ENCODE data around the gene ARID1B.

Gene ARID1B

DNA sequence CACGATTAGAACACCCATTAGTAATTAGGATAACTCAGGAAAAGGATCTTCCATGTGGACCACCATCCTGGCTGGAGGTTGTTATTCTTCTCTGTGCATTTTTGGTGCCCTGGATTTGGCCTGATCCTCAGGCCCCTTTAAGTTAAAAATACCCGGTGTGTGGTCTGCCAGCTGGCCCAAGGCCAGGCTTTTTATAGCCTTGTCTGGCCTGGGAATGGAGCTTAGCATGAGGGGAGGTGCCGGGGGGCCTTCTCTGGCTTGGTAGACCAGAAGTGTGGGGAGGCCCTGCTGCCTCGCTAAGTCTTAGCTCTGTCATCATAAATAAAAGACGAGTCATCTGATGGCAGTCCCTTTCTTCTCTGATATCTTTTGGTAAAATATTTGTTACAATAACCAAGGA lies 71.4 kb downstream of the ARID1B start:
- ATAC-seq (ENCODE audit: insufficient read depth, low read depth) (no peak), DNase-seq (no peak)
- H3K79me2 ChIP-seq (ENCODE audit: insufficient read depth, low read length): peaks cover 99% of the 10 kb centered on the region
- no peak overlapping the region for H3K9ac ChIP-seq (ENCODE audit: low read depth, low read length)
- TF ChIP-seq CTCF (IDR thresholded peaks at IDR 0.05; ENCODE audit: borderline replicate concordance, extremely low read depth, low read length, poor library complexity, severe bottlenecking): no peak
- no peak for TF ChIP-seq EZH2 (IDR thresholded peaks at IDR 0.05; ENCODE audit: borderline replicate concordance, low read depth, low read length, severe bottlenecking)
- H3K9me3 ChIP-seq (ENCODE audit: insufficient read depth, low read length, severe bottlenecking): no peaks in the 10 kb centered on the region
- H3K36me3 ChIP-seq (ENCODE audit: insufficient read depth, low read length): 0 out of 2 replicates have a peak, but pooled peaks cover 7% of the 10 kb centered on the region
- H2AFZ ChIP-seq (ENCODE audit: low read depth, low read length): no peak overlapping the region
- no peak overlapping the region for H3K4me2 ChIP-seq (ENCODE audit: insufficient read depth, low read length)
- H3K4me1 ChIP-seq (ENCODE audit: insufficient read depth, low read length): no peaks in the 10 kb centered on the region
- no peaks in the 10 kb centered on the region for H3K27me3 ChIP-seq (ENCODE audit: insufficient read depth, low read length, poor library complexity)
- peaks cover 81% of the 10 kb centered on the region for H4K20me1 ChIP-seq (ENCODE audit: insufficient read depth, low read length)
- H3K27ac ChIP-seq (ENCODE audit: low read length): no peak overlapping the region
- H3K4me3 ChIP-seq (ENCODE audit: low read depth in 1 of 2, low read length in 2 of 2): no peak overlapping the region

DNA sequence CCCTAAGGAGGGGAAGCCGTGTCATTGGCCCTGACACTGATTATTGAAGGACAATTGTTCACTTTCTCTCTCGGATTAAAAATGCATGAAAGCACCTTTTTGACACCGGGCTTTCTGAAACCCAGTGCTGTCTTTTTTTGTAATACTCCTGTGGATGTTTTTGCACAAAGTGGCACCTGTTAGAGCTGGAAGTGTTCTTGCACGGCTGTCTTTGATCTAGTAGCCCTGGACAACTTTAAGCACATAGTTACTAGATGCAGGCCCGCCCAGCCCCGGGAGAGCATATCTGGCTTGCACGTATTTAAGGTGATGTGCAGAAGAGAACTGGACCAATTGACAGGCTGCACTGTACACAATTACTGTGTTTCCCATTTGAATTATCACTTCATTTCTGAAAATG lies 72.6 kb downstream of the ARID1B start:
- Histone ChIP-seq H4K20me1 (ENCODE audit: insufficient read depth, low read length) (peaks cover 81% of the 10 kb centered on the region), H2AFZ (ENCODE audit: low read depth, low read length) (no peak overlapping the region), H3K9ac (ENCODE audit: low read depth, low read length) (no peak overlapping the region), H3K4me1 (ENCODE audit: insufficient read depth, low read length) (no peaks in the 10 kb centered on the region), H3K9me3 (ENCODE audit: insufficient read depth, low read length, severe bottlenecking) (no peaks in the 10 kb centered on the region), H3K79me2 (ENCODE audit: insufficient read depth, low read length) (peaks cover 99% of the 10 kb centered on the region), H3K27ac (ENCODE audit: low read length) (no peak overlapping the region), H3K4me2 (ENCODE audit: insufficient read depth, low read length) (no peak overlapping the region), H3K4me3 (ENCODE audit: low read depth in 1 of 2, low read length in 2 of 2) (no peak overlapping the region), H3K27me3 (ENCODE audit: insufficient read depth, low read length, poor library complexity) (no peaks in the 10 kb centered on the region), H3K36me3 (ENCODE audit: insufficient read depth, low read length) (0 out of 2 replicates have a peak, but pooled peaks cover 8% of the 10 kb centered on the region)
- DNase-seq (no peak), ATAC-seq (ENCODE audit: insufficient read depth, low read depth) (no peak)
- no peak for TF ChIP-seq EZH2 (IDR thresholded peaks at IDR 0.05; ENCODE audit: borderline replicate concordance, low read depth, low read length, severe bottlenecking)
- TF ChIP-seq CTCF (IDR thresholded peaks at IDR 0.05; ENCODE audit: borderline replicate concordance, extremely low read depth, low read length, poor library complexity, severe bottlenecking): no peak

GRCh38 chr6:156850353-156850752 lies 73.2 kb downstream of the ARID1B start:
- ATAC-seq (ENCODE audit: insufficient read depth, low read depth) (no peak), DNase-seq (no peak)
- Histone ChIP-seq H3K36me3 (ENCODE audit: insufficient read depth, low read length) (0 out of 2 replicates have a peak, but pooled peaks cover 6% of the 10 kb centered on the region), H4K20me1 (ENCODE audit: insufficient read depth, low read length) (peaks cover 80% of the 10 kb centered on the region), H3K4me1 (ENCODE audit: insufficient read depth, low read length) (no peaks in the 10 kb centered on the region), H3K9ac (ENCODE audit: low read depth, low read length) (no peak overlapping the region), H3K27me3 (ENCODE audit: insufficient read depth, low read length, poor library complexity) (no peaks in the 10 kb centered on the region), H3K27ac (ENCODE audit: low read length) (no peak overlapping the region), H3K9me3 (ENCODE audit: insufficient read depth, low read length, severe bottlenecking) (no peaks in the 10 kb centered on the region), H2AFZ (ENCODE audit: low read depth, low read length) (no peak overlapping the region), H3K79me2 (ENCODE audit: insufficient read depth, low read length) (peaks cover 99% of the 10 kb centered on the region), H3K4me2 (ENCODE audit: insufficient read depth, low read length) (no peak overlapping the region), H3K4me3 (ENCODE audit: low read depth in 1 of 2, low read length in 2 of 2) (no peak overlapping the region)
- TF ChIP-seq CTCF (IDR thresholded peaks at IDR 0.05; ENCODE audit: borderline replicate concordance, extremely low read depth, low read length, poor library complexity, severe bottlenecking): no peak
- TF ChIP-seq EZH2 (IDR thresholded peaks at IDR 0.05; ENCODE audit: borderline replicate concordance, low read depth, low read length, severe bottlenecking): no peak

GRCh38 chr6:156851454-156851921 lies 74.3 kb downstream of the ARID1B start:
- Histone ChIP-seq H3K4me1 (ENCODE audit: insufficient read depth, low read length) (no peaks in the 10 kb centered on the region), H3K9ac (ENCODE audit: low read depth, low read length) (no peak overlapping the region), H3K27ac (ENCODE audit: low read length) (no peak overlapping the region), H3K79me2 (ENCODE audit: insufficient read depth, low read length) (peaks cover 100% of the 10 kb centered on the region), H3K27me3 (ENCODE audit: insufficient read depth, low read length, poor library complexity) (no peaks in the 10 kb centered on the region), H3K9me3 (ENCODE audit: insufficient read depth, low read length, severe bottlenecking) (no peaks in the 10 kb centered on the region), H3K4me3 (ENCODE audit: low read depth in 1 of 2, low read length in 2 of 2) (no peak overlapping the region), H4K20me1 (ENCODE audit: insufficient read depth, low read length) (peaks cover 83% of the 10 kb centered on the region), H3K36me3 (ENCODE audit: insufficient read depth, low read length) (peaks cover 11% of the 10 kb centered on the region; the same call in 1 of the 2 replicates), H2AFZ (ENCODE audit: low read depth, low read length) (no peak overlapping the region), H3K4me2 (ENCODE audit: insufficient read depth, low read length) (no peak overlapping the region)
- no peak for ATAC-seq (ENCODE audit: insufficient read depth, low read depth)
- DNase-seq: no peak
- no peak for TF ChIP-seq EZH2 (IDR thresholded peaks at IDR 0.05; ENCODE audit: borderline replicate concordance, low read depth, low read length, severe bottlenecking)
- no peak for TF ChIP-seq CTCF (IDR thresholded peaks at IDR 0.05; ENCODE audit: borderline replicate concordance, extremely low read depth, low read length, poor library complexity, severe bottlenecking)

All from DND-41 (cell line).